Progenitor cell of endocrine pancreas (in vitro differentiated cells): ENCODE results near the gene CD96. TPM values are rescaled to one million over a fixed set of nuclear protein-coding genes. Genes with fewer than 3 reads are reported as not detected.
"Not testable (repeated sequence)": the region's sequence is repeated elsewhere in the genome, so short reads cannot be mapped to it uniquely, and the experiment has no call there.

Source experiments
- DNase-seq: peaks from one replicate; pipeline ENCODE4 v3.0.0; 2021; ENCODE audit warnings: low spot score; ENCODE audit not compliant: unreplicated experiment
- H3K27ac Mint-ChIP-seq: 2 replicates; pipeline ENCODE4 v1.8.0; 2021; ENCODE audit warnings: mild to moderate bottlenecking, moderate library complexity, mixed read lengths
- H3K27me3 Mint-ChIP-seq: 2 replicates; pipeline ENCODE4 v1.8.0; 2021; ENCODE audit warnings: mixed read lengths
- H3K36me3 Mint-ChIP-seq: 2 replicates; pipeline ENCODE4 v1.8.0; 2022; ENCODE audit warnings: mixed read lengths; ENCODE audit not compliant: insufficient read depth
- H3K4me1 Mint-ChIP-seq: 2 replicates; pipeline ENCODE4 v1.8.0; 2021; ENCODE audit warnings: low read depth, mixed read lengths
- H3K4me3 Mint-ChIP-seq: 2 replicates; pipeline ENCODE4 v1.8.0; 2021; ENCODE audit warnings: low read depth, mild to moderate bottlenecking, moderate library complexity, mixed read lengths
- H3K9me3 Mint-ChIP-seq: 2 replicates; pipeline ENCODE4 v1.8.0; 2021; ENCODE audit warnings: low read depth, mixed read lengths
- total RNA-seq: library from RNA; stranded (reverse); gene quantifications from 2 replicates; pipeline ENCODE4 v1.2.1, GENCODE V29; 2021
- TF ChIP-seq, protein P1 (sequence below): fragments of 200-600 bp; sonication (generic); IDR thresholded peaks from one replicate; pipeline ENCODE4 v1.5.0; 2021; ENCODE audit warnings: antibody characterized with exemption, mild to moderate bottlenecking; ENCODE audit not compliant: unreplicated experiment

The CD96 gene
- total RNA-seq, 1 donor from 2014 or later, result not detected

DNA sequence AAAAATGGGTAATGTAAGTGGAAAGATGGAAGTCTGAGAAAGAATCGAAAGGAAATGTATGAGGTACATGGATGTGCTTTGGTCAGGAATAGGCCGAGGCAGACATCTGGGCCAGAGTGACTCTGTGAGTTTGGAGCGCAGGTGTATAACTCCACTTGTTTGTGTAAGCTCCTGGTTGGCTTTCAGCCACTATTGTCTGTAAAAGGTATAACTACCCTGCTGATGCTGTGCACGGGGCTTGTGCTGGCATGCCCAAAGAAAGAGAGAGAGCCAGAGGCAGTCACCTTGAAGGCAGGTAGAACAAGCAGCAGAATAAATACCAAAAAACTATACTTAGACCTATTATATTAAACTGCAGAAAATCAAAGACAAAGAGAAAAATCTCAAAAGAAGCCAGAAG lies 32.7 kb upstream of the CD96 start:
- Mint-ChIP-seq H3K36me3 (no peaks in the 10 kb centered on the region), H3K9me3 (peaks cover 6% of the 10 kb centered on the region), H3K4me3 (no peak overlapping the region), H3K4me1 (peaks cover 12% of the 10 kb centered on the region), H3K27ac (no peak overlapping the region), H3K27me3 (no peaks in the 10 kb centered on the region)
- DNase-seq, result no peak
- TF ChIP-seq, protein P1, sequence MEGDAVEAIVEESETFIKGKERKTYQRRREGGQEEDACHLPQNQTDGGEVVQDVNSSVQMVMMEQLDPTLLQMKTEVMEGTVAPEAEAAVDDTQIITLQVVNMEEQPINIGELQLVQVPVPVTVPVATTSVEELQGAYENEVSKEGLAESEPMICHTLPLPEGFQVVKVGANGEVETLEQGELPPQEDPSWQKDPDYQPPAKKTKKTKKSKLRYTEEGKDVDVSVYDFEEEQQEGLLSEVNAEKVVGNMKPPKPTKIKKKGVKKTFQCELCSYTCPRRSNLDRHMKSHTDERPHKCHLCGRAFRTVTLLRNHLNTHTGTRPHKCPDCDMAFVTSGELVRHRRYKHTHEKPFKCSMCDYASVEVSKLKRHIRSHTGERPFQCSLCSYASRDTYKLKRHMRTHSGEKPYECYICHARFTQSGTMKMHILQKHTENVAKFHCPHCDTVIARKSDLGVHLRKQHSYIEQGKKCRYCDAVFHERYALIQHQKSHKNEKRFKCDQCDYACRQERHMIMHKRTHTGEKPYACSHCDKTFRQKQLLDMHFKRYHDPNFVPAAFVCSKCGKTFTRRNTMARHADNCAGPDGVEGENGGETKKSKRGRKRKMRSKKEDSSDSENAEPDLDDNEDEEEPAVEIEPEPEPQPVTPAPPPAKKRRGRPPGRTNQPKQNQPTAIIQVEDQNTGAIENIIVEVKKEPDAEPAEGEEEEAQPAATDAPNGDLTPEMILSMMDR, result no peak

DNA sequence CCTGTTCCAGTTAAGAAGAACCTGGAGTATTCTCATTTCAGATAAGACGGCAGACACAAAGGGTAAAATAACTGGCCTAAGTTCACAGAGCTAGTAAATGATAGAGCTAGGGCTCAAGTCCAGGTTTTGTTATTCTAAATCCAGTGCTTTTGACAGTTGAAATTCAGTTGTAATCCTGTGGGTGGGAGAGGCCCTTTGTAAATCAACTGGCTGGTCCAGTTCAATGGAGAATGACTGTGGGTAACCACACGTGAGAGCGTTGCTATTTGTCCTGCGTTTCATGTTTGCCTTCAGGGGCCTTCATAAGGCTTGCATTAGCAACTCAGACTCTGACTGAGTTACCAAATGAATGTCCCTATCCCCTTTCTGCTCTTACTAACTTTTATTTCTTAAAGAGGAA lies 24.2 kb upstream of the CD96 start:
- TF ChIP-seq, protein P1, result no peak
- Mint-ChIP-seq H3K9me3 (peaks cover 6% of the 10 kb centered on the region), H3K27ac (peak overlapping the region; percentile 86), H3K27me3 (no peaks in the 10 kb centered on the region), H3K4me3 (no peak overlapping the region), H3K36me3 (no peaks in the 10 kb centered on the region), H3K4me1 (peaks cover 33% of the 10 kb centered on the region)
- DNase-seq, result no peak

DNA sequence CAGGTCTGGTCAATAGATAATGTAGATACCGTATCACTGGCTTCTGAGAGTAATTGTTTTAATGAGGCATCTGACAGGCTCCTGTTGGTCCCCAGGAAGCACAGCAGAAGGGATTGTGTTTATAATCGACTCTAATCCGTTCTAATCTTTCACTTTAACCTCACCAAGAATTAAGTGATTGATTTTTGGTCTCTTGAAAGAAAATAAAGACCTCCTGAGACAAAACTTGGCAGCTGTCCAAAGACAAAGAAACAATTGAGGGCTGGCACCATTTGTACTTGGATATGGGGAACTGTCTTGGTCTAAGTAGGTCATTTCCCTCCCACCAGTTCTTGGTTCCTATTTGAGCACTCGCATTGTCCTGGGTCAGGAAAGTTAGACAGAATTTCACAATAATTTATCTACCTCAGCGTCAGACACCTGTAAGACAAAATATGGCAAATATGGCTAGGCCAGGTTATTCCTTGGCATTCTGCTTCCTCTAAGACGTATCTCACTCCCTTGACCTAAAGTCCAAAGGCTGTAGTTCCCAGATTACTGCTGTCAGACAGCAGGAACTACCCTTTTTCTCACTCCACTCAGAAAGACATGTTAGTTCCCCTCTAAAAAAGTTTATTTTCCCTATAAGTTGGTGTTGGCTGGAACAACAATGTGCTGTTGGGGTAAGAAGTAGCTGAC lies 22.7 kb upstream of the CD96 start:
- Mint-ChIP-seq H3K27me3 (no peaks in the 10 kb centered on the region), H3K4me3 (no peak overlapping the region), H3K9me3 (peaks cover 6% of the 10 kb centered on the region), H3K4me1 (peaks cover 36% of the 10 kb centered on the region), H3K36me3 (no peaks in the 10 kb centered on the region), H3K27ac (peak overlapping the region; percentile 88)
- DNase-seq, result no peak
- TF ChIP-seq, protein P1, result no peak

- peaks cover 36% of the 10 kb centered on the region for H3K4me1 Mint-ChIP-seq
- DNase-seq, result no peak
- TF ChIP-seq, protein P1, result no peak
- H3K27me3 Mint-ChIP-seq, result no peaks in the 10 kb centered on the region
- H3K36me3 Mint-ChIP-seq, result no peaks in the 10 kb centered on the region
- H3K27ac Mint-ChIP-seq, result no peak overlapping the region
- H3K9me3 Mint-ChIP-seq, result peaks cover 12% of the 10 kb centered on the region
- no peak overlapping the region for H3K4me3 Mint-ChIP-seq
These were observed 20.1 kb upstream of the CD96 start for GRCh38 chr3:111521891-111522290.

DNA sequence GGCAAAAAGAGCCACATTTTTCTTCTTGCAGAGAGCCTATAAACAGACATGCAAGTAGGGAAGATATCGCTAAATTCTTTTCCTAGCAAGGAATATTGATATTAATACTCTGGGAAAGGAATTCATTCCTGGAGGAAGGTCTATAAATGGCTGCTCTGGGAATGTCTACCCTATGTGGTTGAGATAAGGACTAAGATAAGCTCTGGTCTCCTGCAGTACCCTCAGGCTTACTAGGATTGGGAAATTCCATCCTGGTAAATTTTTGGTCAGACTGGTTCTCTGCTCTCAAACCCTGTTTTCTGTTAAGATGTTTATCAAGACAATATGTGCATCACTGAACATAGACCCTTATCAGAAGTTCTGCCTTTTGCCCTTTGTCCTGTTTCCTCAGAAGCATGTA lies 17.5 kb upstream of the CD96 start:
- DNase-seq, H3K36me3 Mint-ChIP-seq, H3K4me3 Mint-ChIP-seq, H3K27ac Mint-ChIP-seq, H3K27me3 Mint-ChIP-seq: not testable (repeated sequence)
- Mint-ChIP-seq H3K9me3 (peaks cover 17% of the 10 kb centered on the region), H3K4me1 (peaks cover 20% of the 10 kb centered on the region)

- H3K4me1 Mint-ChIP-seq, result no peaks in the 10 kb centered on the region
- DNase-seq, result no peak
- peaks cover 2% of the 10 kb centered on the region for H3K36me3 Mint-ChIP-seq
- no peak overlapping the region for H3K27ac Mint-ChIP-seq
- H3K4me3 Mint-ChIP-seq, result no peak overlapping the region
- no peaks in the 10 kb centered on the region for H3K27me3 Mint-ChIP-seq
- TF ChIP-seq, protein P1, result no peak
- peaks cover 16% of the 10 kb centered on the region for H3K9me3 Mint-ChIP-seq
These were observed 10.6 kb upstream of the CD96 start for GRCh38 chr3:111531446-111531845.
